ENCODE results near the gene CFAP221. TPM values are rescaled to one million over a fixed set of nuclear protein-coding genes. Genes with fewer than 3 reads are reported as not detected.

Gene CFAP221
- total and polyA plus RNA-seq, 10 of the 15 experiments (the other 5 are each of a cell fraction or from before 2014, with no cell fraction given) = not detected

DNA sequence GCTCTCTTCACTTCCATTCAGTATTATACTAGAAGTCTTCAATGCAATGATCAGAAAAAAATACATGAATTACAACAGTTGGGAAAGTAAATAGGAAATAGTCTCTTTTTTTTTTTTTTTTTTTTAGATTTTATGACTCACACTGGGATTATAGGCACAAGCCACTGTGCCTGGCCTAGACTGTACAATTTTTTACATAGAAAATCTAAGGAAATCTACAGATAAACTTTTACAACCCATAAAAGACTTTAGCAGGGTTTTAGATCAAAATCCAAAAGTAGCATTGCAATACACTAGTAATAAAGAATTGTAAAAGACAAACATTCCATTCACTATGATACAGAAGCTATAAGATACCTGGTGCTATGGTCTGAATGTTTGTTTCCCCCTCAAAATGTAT lies 39.0 kb downstream of the CFAP221 start:
- DNase-seq (ENCODE audit: low read depth, low spot score) (no peak), FAIRE-seq (no peak)
- TF ChIP-seq FOXM1 (IDR thresholded peaks at IDR 0.05; ENCODE audit: low read depth, low read length) (no peak), PAX8 (IDR thresholded peaks at IDR 0.05) (no peak), FOS (IDR thresholded peaks at IDR 0.05; ENCODE audit: borderline replicate concordance, extremely low read depth, insufficient read length) (no peak), BACH1 (IDR thresholded peaks at IDR 0.05; ENCODE audit: borderline replicate concordance) (no peak), EP300 (IDR thresholded peaks at IDR 0.05; ENCODE audit: borderline replicate concordance in 1 of 2, control insufficient read depth in 1 of 2, low read depth in 2 of 2, low read length in 2 of 2) (no peak), RELA (IDR thresholded peaks at IDR 0.05; ENCODE audit: borderline replicate concordance, partially characterized antibody) (no peak), ZBED1 (IDR thresholded peaks at IDR 0.05; ENCODE audit: borderline replicate concordance) (no peak), NFXL1 (IDR thresholded peaks at IDR 0.05; ENCODE audit: borderline replicate concordance) (no peak)
- TF ChIP-seq, protein P1, sequence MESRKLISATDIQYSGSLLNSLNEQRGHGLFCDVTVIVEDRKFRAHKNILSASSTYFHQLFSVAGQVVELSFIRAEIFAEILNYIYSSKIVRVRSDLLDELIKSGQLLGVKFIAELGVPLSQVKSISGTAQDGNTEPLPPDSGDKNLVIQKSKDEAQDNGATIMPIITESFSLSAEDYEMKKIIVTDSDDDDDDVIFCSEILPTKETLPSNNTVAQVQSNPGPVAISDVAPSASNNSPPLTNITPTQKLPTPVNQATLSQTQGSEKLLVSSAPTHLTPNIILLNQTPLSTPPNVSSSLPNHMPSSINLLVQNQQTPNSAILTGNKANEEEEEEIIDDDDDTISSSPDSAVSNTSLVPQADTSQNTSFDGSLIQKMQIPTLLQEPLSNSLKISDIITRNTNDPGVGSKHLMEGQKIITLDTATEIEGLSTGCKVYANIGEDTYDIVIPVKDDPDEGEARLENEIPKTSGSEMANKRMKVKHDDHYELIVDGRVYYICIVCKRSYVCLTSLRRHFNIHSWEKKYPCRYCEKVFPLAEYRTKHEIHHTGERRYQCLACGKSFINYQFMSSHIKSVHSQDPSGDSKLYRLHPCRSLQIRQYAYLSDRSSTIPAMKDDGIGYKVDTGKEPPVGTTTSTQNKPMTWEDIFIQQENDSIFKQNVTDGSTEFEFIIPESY (IDR thresholded peaks at IDR 0.05) = no peak
- TF ChIP-seq, protein P2, sequence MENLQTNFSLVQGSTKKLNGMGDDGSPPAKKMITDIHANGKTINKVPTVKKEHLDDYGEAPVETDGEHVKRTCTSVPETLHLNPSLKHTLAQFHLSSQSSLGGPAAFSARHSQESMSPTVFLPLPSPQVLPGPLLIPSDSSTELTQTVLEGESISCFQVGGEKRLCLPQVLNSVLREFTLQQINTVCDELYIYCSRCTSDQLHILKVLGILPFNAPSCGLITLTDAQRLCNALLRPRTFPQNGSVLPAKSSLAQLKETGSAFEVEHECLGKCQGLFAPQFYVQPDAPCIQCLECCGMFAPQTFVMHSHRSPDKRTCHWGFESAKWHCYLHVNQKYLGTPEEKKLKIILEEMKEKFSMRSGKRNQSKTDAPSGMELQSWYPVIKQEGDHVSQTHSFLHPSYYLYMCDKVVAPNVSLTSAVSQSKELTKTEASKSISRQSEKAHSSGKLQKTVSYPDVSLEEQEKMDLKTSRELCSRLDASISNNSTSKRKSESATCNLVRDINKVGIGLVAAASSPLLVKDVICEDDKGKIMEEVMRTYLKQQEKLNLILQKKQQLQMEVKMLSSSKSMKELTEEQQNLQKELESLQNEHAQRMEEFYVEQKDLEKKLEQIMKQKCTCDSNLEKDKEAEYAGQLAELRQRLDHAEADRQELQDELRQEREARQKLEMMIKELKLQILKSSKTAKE (IDR thresholded peaks at IDR 0.05; ENCODE audit: low read depth, poor library complexity, severe bottlenecking) = no peak
- TF ChIP-seq, protein P3, sequence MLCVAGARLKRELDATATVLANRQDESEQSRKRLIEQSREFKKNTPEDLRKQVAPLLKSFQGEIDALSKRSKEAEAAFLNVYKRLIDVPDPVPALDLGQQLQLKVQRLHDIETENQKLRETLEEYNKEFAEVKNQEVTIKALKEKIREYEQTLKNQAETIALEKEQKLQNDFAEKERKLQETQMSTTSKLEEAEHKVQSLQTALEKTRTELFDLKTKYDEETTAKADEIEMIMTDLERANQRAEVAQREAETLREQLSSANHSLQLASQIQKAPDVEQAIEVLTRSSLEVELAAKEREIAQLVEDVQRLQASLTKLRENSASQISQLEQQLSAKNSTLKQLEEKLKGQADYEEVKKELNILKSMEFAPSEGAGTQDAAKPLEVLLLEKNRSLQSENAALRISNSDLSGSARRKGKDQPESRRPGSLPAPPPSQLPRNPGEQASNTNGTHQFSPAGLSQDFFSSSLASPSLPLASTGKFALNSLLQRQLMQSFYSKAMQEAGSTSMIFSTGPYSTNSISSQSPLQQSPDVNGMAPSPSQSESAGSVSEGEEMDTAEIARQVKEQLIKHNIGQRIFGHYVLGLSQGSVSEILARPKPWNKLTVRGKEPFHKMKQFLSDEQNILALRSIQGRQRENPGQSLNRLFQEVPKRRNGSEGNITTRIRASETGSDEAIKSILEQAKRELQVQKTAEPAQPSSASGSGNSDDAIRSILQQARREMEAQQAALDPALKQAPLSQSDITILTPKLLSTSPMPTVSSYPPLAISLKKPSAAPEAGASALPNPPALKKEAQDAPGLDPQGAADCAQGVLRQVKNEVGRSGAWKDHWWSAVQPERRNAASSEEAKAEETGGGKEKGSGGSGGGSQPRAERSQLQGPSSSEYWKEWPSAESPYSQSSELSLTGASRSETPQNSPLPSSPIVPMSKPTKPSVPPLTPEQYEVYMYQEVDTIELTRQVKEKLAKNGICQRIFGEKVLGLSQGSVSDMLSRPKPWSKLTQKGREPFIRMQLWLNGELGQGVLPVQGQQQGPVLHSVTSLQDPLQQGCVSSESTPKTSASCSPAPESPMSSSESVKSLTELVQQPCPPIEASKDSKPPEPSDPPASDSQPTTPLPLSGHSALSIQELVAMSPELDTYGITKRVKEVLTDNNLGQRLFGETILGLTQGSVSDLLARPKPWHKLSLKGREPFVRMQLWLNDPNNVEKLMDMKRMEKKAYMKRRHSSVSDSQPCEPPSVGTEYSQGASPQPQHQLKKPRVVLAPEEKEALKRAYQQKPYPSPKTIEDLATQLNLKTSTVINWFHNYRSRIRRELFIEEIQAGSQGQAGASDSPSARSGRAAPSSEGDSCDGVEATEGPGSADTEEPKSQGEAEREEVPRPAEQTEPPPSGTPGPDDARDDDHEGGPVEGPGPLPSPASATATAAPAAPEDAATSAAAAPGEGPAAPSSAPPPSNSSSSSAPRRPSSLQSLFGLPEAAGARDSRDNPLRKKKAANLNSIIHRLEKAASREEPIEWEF (IDR thresholded peaks at IDR 0.05; ENCODE audit: insufficient replicate concordance, low read depth, low read length) = no peak
- TF ChIP-seq, protein P4, sequence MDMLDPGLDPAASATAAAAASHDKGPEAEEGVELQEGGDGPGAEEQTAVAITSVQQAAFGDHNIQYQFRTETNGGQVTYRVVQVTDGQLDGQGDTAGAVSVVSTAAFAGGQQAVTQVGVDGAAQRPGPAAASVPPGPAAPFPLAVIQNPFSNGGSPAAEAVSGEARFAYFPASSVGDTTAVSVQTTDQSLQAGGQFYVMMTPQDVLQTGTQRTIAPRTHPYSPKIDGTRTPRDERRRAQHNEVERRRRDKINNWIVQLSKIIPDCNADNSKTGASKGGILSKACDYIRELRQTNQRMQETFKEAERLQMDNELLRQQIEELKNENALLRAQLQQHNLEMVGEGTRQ (IDR thresholded peaks at IDR 0.05; ENCODE audit: borderline replicate concordance, low read depth, low read length) = no peak

More for the DNA sequence above, 39.0 kb downstream of the CFAP221 start:
- no peak overlapping the region for H3K4me3 ChIP-seq
- no peaks in the 10 kb centered on the region for H3K4me1 ChIP-seq (ENCODE audit: control insufficient read depth, insufficient read depth, low read length)
- POLR2A ChIA-PET = no interaction called here
- BruUV-seq (replicated peaks) = no TSS peak
- intact Hi-C loops (cut with micrococcal nuclease; ENCODE audit: unreplicated experiment) (no loop called here), in situ Hi-C loops (cut with MboI) (no loop called here)
- no peaks in the 10 kb centered on the region for H4K20me1 ChIP-seq (ENCODE audit: control insufficient read depth, insufficient read depth)
- H3K9ac ChIP-seq (ENCODE audit: control insufficient read depth, insufficient read depth, low read length) = no peak overlapping the region
- H3K36me3 ChIP-seq (ENCODE audit: control insufficient read depth in 2 of 2, insufficient read depth in 2 of 2, low read length in 1 of 2) = no peaks in the 10 kb centered on the region
- RAD21 ChIA-PET (ENCODE audit: unreplicated experiment) = no interaction called here
- H3K79me2 ChIP-seq (ENCODE audit: control insufficient read depth, insufficient read depth, low read length) = no peaks in the 10 kb centered on the region
- CTCF ChIA-PET = interaction anchor here (1.4 kb wide), 1 partner anchor 10 kb away, joined by 3 read pairs; no protein-coding TSS in a partner anchor
- no peak overlapping the region for H3K4me2 ChIP-seq (ENCODE audit: control insufficient read depth, insufficient read depth)
- SMC1A ChIA-PET (ENCODE audit: uncharacterized antibody, unreplicated experiment) = no interaction called here
- no peak overlapping the region for H2AFZ ChIP-seq (ENCODE audit: control insufficient read depth, low read depth, low read length)
- no peak for ATAC-seq
- no peaks in the 10 kb centered on the region; the same call in 2 of the 3 replicates for H3K9me3 ChIP-seq (replicated peaks; ENCODE audit: control insufficient read depth, insufficient read depth, low read length)
- no peak overlapping the region for H3K27ac ChIP-seq (ENCODE audit: control insufficient read depth, insufficient read depth)
- H3K27me3 ChIP-seq (replicated peaks in 1 of 2; ENCODE audit: control insufficient read depth in 2 of 2, insufficient read depth in 2 of 2, low read length in 1 of 2) = no peaks in the 10 kb centered on the region; a peak in 1 of 4 replicates
